ENCODE measurements around the gene KCNH2. TPM values are rescaled to one million over a fixed set of nuclear protein-coding genes. Genes with fewer than 3 reads are reported as not detected.

Gene KCNH2
- total and polyA plus RNA-seq, 10 donors = 0.67 to 5.1 (median 2.3) TPM

GRCh38 chr7:151009327-151010036 is 31.4 kb upstream of the KCNH2 start:
- Histone ChIP-seq H3K27ac (peak overlapping the region in 7 of 8 donors; percentile 13 to 83 (median 77)), H3K4me3 (peak overlapping the region in 1 of 8 donors; percentile 59), H3K9me3 (no peaks in the 10 kb centered on the region), H3K27me3 (replicated peaks in 1 of 7) (peaks cover 0 to 41% (median 0%) of the 10 kb centered on the region in 7 donors), H3K4me1 (peaks cover 71 to 100% (median 90%) of the 10 kb centered on the region in 6 donors), H3K36me3 (peaks cover 0 to 55% (median 0%) of the 10 kb centered on the region in 6 donors)
- peak in 1 of 3 donors; percentile 20 for TF ChIP-seq POLR2AphosphoS5 (IDR thresholded peaks at IDR 0.05)
- no peak for TF ChIP-seq POLR2A (IDR thresholded peaks at IDR 0.05)
- DNase-seq = no peak
- 58 to 69% (median 66%) methylated on average over 7 to 22 of the region's 22 CpGs for WGBS, 5 donors
- intact Hi-C loops (cut with DNase I; ENCODE audit: low total_unique reads) = no loop called here

GRCh38 chr7:151008511-151009323 is 30.6 kb upstream of the KCNH2 start:
- peaks cover 67 to 97% (median 83%) of the 10 kb centered on the region in 6 donors for H3K4me1 ChIP-seq
- peak overlapping the region in 6 of 8 donors; percentile 19 to 59 (median 29) for H3K4me3 ChIP-seq
- H3K36me3 ChIP-seq = peaks cover 0 to 53% (median 4%) of the 10 kb centered on the region in 6 donors
- H3K27ac ChIP-seq = peak overlapping the region; percentile 43 to 83 (median 77)
- 41 to 63% (median 49%) methylated on average over 21 to 40 of the region's 40 CpGs for WGBS, 5 donors
- peaks cover 0 to 36% (median 0%) of the 10 kb centered on the region in 7 donors for H3K27me3 ChIP-seq (replicated peaks in 1 of 7)
- peak; percentile 96 for DNase-seq
- H3K9me3 ChIP-seq = no peaks in the 10 kb centered on the region
- intact Hi-C loops (cut with DNase I; ENCODE audit: low total_unique reads) = no loop called here
- TF ChIP-seq POLR2A (IDR thresholded peaks at IDR 0.05) = no peak
- TF ChIP-seq CTCF (IDR thresholded peaks at IDR 0.05 in 8 of 11, conservative IDR thresholded peaks at IDR 0.05 in 3 of 11) = peak; percentile 20 to 93 (median 83)
- TF ChIP-seq POLR2AphosphoS5 (IDR thresholded peaks at IDR 0.05) = peak; percentile 68 to 86 (median 84)

- Histone ChIP-seq H3K4me3 (peak overlapping the region in 6 of 8 donors; percentile 19 to 59 (median 29)), H3K27me3 (replicated peaks in 1 of 7) (peaks cover 0 to 30% (median 0%) of the 10 kb centered on the region in 7 donors), H3K9me3 (no peaks in the 10 kb centered on the region), H3K4me1 (peaks cover 62 to 91% (median 78%) of the 10 kb centered on the region in 6 donors), H3K27ac (peak overlapping the region; percentile 43 to 83 (median 77)), H3K36me3 (peaks cover 0 to 53% (median 5%) of the 10 kb centered on the region in 6 donors)
- intact Hi-C loops (cut with DNase I; ENCODE audit: low total_unique reads) = no loop called here
- WGBS, 5 donors = 22 to 34% (median 23%) methylated on average over 11 of the region's 11 CpGs
- DNase-seq = no peak
- TF ChIP-seq POLR2AphosphoS5 (IDR thresholded peaks at IDR 0.05) (peak in 1 of 3 donors; percentile 69), CTCF (IDR thresholded peaks at IDR 0.05 in 8 of 11, conservative IDR thresholded peaks at IDR 0.05 in 3 of 11) (no peak), POLR2A (IDR thresholded peaks at IDR 0.05) (no peak)
Measured at GRCh38 chr7:151008143-151008510, 30.0 kb upstream of the KCNH2 start.

- peak overlapping the region; percentile 43 to 83 (median 77) for H3K27ac ChIP-seq
- peaks cover 56 to 88% (median 72%) of the 10 kb centered on the region in 6 donors for H3K4me1 ChIP-seq
- H3K4me3 ChIP-seq = peak overlapping the region in 2 of 8 donors; percentile 36 to 59
- 44 to 76% (median 57%) methylated on average over 7 of the region's 7 CpGs for WGBS, 5 donors
- peak; percentile 85 for DNase-seq
- intact Hi-C loops (cut with DNase I; ENCODE audit: low total_unique reads) = no loop called here
- no peaks in the 10 kb centered on the region for H3K9me3 ChIP-seq
- TF ChIP-seq CTCF (IDR thresholded peaks at IDR 0.05 in 8 of 11, conservative IDR thresholded peaks at IDR 0.05 in 3 of 11) (no peak), POLR2AphosphoS5 (IDR thresholded peaks at IDR 0.05) (peak; percentile 55 to 75 (median 60))
- peaks cover 0 to 23% (median 0%) of the 10 kb centered on the region in 7 donors for H3K27me3 ChIP-seq (replicated peaks in 1 of 7)
- peaks cover 0 to 53% (median 6%) of the 10 kb centered on the region in 6 donors for H3K36me3 ChIP-seq
Measured at GRCh38 chr7:151007469-151007898, 29.4 kb upstream of the KCNH2 start.
